ENCODE measurements around the gene USP17L12. TPM values are rescaled to one million over a fixed set of nuclear protein-coding genes. Genes with fewer than 3 reads are reported as not detected.
"Not testable (repeated sequence)": the region's sequence is repeated elsewhere in the genome, so short reads cannot be mapped to it uniquely, and the experiment has no call there.

USP17L12 gene
- total RNA-seq: not detected
- long read RNA-seq: 0 reads

GRCh38 chr4:9219852-9220251, at the start of gene USP17L12:
Gene USP17L12 (plus strand): TSS chr4:9220152. CDS start chr4:9220152, 0 bp downstream.
- DNase-seq; H3K9me3 ChIP-seq; H3K27me3 ChIP-seq (ENCODE audit: low read depth); H3K36me3 ChIP-seq; H3K4me1 ChIP-seq; ATAC-seq; H3K27ac ChIP-seq; intact Hi-C loops (cut with DNase I); H3K4me3 ChIP-seq: not testable (repeated sequence)

GRCh38 chr4:9210357-9210756, 9.6 kb upstream of the USP17L12 start, which contains the start of gene USP17L10:
Gene USP17L10 (plus strand): TSS chr4:9210657. CDS start chr4:9210657, 0 bp downstream.
- H3K27me3 ChIP-seq (ENCODE audit: low read depth); H3K4me3 ChIP-seq; intact Hi-C loops (cut with DNase I); H3K4me1 ChIP-seq; H3K27ac ChIP-seq; H3K36me3 ChIP-seq; ATAC-seq; H3K9me3 ChIP-seq; DNase-seq: not testable (repeated sequence)

- H3K9me3 ChIP-seq; intact Hi-C loops (cut with DNase I); H3K4me1 ChIP-seq; ATAC-seq; H3K36me3 ChIP-seq; H3K4me3 ChIP-seq; H3K27me3 ChIP-seq (ENCODE audit: low read depth); H3K27ac ChIP-seq: not testable (repeated sequence)
- DNase-seq: peak; percentile 22
Measured at GRCh38 chr4:9214701-9215100, 5.3 kb upstream of the USP17L12 start.

GRCh38 chr4:9215105-9215504, 4.8 kb upstream of the USP17L12 start, which contains the start of gene USP17L11:
Gene USP17L11 (plus strand): TSS chr4:9215405. CDS start chr4:9215405, 0 bp downstream.
- H3K27ac ChIP-seq; ATAC-seq; H3K27me3 ChIP-seq (ENCODE audit: low read depth); H3K36me3 ChIP-seq; DNase-seq; H3K4me1 ChIP-seq; intact Hi-C loops (cut with DNase I); H3K9me3 ChIP-seq; H3K4me3 ChIP-seq: not testable (repeated sequence)

- H3K36me3 ChIP-seq; H3K4me1 ChIP-seq; H3K4me3 ChIP-seq; H3K27ac ChIP-seq; H3K27me3 ChIP-seq (ENCODE audit: low read depth); ATAC-seq; DNase-seq; H3K9me3 ChIP-seq; intact Hi-C loops (cut with DNase I): not testable (repeated sequence)
Measured at GRCh38 chr4:9224596-9224995, 4.6 kb downstream of the USP17L12 start, which contains the start of gene USP17L13. Gene USP17L13 (plus strand): TSS chr4:9224896. CDS start chr4:9224896, 0 bp downstream.

- ATAC-seq; H3K9me3 ChIP-seq; intact Hi-C loops (cut with DNase I); H3K4me1 ChIP-seq; DNase-seq; H3K27me3 ChIP-seq (ENCODE audit: low read depth); H3K36me3 ChIP-seq; H3K4me3 ChIP-seq; H3K27ac ChIP-seq: not testable (repeated sequence)
Measured at GRCh38 chr4:9230249-9230648, 10.3 kb downstream of the USP17L12 start.

- H3K9me3 ChIP-seq; H3K27me3 ChIP-seq (ENCODE audit: low read depth); ATAC-seq; H3K36me3 ChIP-seq; H3K27ac ChIP-seq; intact Hi-C loops (cut with DNase I); H3K4me1 ChIP-seq; H3K4me3 ChIP-seq; DNase-seq: not testable (repeated sequence)
Measured at GRCh38 chr4:9234085-9234484, 14.1 kb downstream of the USP17L12 start, which contains the start of gene USP17L15. Gene USP17L15 (plus strand): TSS chr4:9234385. CDS start chr4:9234385, 0 bp downstream.

- H3K36me3 ChIP-seq; H3K27me3 ChIP-seq (ENCODE audit: low read depth); H3K4me3 ChIP-seq; H3K9me3 ChIP-seq; ATAC-seq; H3K27ac ChIP-seq; H3K4me1 ChIP-seq; intact Hi-C loops (cut with DNase I): not testable (repeated sequence)
- peak; percentile 43 for DNase-seq
Measured at GRCh38 chr4:9238461-9238860, 18.5 kb downstream of the USP17L12 start.

GRCh38 chr4:9243579-9243978, 23.6 kb downstream of the USP17L12 start, which contains the start of gene USP17L17:
Gene USP17L17 (plus strand): TSS chr4:9243879. CDS start chr4:9243879, 0 bp downstream.
- DNase-seq; H3K4me1 ChIP-seq; H3K9me3 ChIP-seq; H3K27ac ChIP-seq; ATAC-seq; H3K4me3 ChIP-seq; H3K36me3 ChIP-seq; intact Hi-C loops (cut with DNase I); H3K27me3 ChIP-seq (ENCODE audit: low read depth): not testable (repeated sequence)

GRCh38 chr4:9247953-9248680, 28.2 kb downstream of the USP17L12 start, which contains the start of gene USP17L18:
Gene USP17L18 (plus strand): TSS chr4:9248630. CDS start chr4:9248630, 0 bp downstream.
- peak; percentile 23 for DNase-seq
- H3K4me3 ChIP-seq; H3K9me3 ChIP-seq; H3K27me3 ChIP-seq (ENCODE audit: low read depth); H3K27ac ChIP-seq; H3K36me3 ChIP-seq; intact Hi-C loops (cut with DNase I); H3K4me1 ChIP-seq; ATAC-seq: not testable (repeated sequence)

- H3K4me1 ChIP-seq; ATAC-seq; H3K27ac ChIP-seq; H3K27me3 ChIP-seq (ENCODE audit: low read depth); H3K9me3 ChIP-seq; H3K36me3 ChIP-seq; intact Hi-C loops (cut with DNase I); H3K4me3 ChIP-seq; DNase-seq: not testable (repeated sequence)
Measured at GRCh38 chr4:9253078-9253477, 33.1 kb downstream of the USP17L12 start, which contains the start of gene USP17L19. Gene USP17L19 (plus strand): TSS chr4:9253378. CDS start chr4:9253378, 0 bp downstream.

GRCh38 chr4:9257824-9258223, 37.9 kb downstream of the USP17L12 start, which contains the start of gene USP17L20:
Gene USP17L20 (plus strand): TSS chr4:9258124. CDS start chr4:9258124, 0 bp downstream.
- H3K27ac ChIP-seq; H3K9me3 ChIP-seq; ATAC-seq; DNase-seq; H3K4me1 ChIP-seq; H3K27me3 ChIP-seq (ENCODE audit: low read depth); H3K4me3 ChIP-seq; intact Hi-C loops (cut with DNase I); H3K36me3 ChIP-seq: not testable (repeated sequence)

GRCh38 chr4:9262572-9262971, 42.6 kb downstream of the USP17L12 start, which contains the start of gene USP17L21:
Gene USP17L21 (plus strand): TSS chr4:9262872. CDS start chr4:9262872, 0 bp downstream.
- H3K4me3 ChIP-seq; H3K36me3 ChIP-seq; H3K4me1 ChIP-seq; H3K9me3 ChIP-seq; DNase-seq; H3K27ac ChIP-seq; intact Hi-C loops (cut with DNase I); H3K27me3 ChIP-seq (ENCODE audit: low read depth); ATAC-seq: not testable (repeated sequence)
